Loucy (cell line): ENCODE results near the gene HOMER1.

Experiments used
- H2AFZ ChIP-seq: fragments of 200-600 bp; sonication (generic); 2 replicates; pipeline ENCODE4 v1.6.0; 2016; ENCODE audit warnings: antibody characterized with exemption, mild to moderate bottlenecking, low read length, moderate library complexity
- H3F3A ChIP-seq: fragments of 200-600 bp; 2 replicates; pipeline ENCODE4 v1.6.0; 2016; ENCODE audit warnings: antibody characterized with exemption, low read depth, mild to moderate bottlenecking
- H3K27me3 ChIP-seq: fragments of 200-600 bp; sonication (generic); 2 replicates; pipeline ENCODE4 v1.6.1; 2014; ENCODE audit warnings: low read length, mild to moderate bottlenecking; ENCODE audit not compliant: insufficient read depth, poor library complexity, severe bottlenecking
- H3K36me3 ChIP-seq: fragments of 200-600 bp; sonication (generic); 2 replicates; pipeline ENCODE4 v1.6.1; 2016; ENCODE audit warnings: low read length; ENCODE audit not compliant: insufficient read depth
- H3K4me1 ChIP-seq: fragments of 200-600 bp; sonication (generic); 2 replicates; pipeline ENCODE4 v1.5.1; 2014; ENCODE audit warnings: low read length, mild to moderate bottlenecking; ENCODE audit not compliant: insufficient read depth, poor library complexity, severe bottlenecking
- H3K4me2 ChIP-seq: fragments of 200-600 bp; sonication (generic); 2 replicates; pipeline ENCODE4 v1.6.0; 2014; ENCODE audit warnings: antibody characterized with exemption, low read length, low read depth, mild to moderate bottlenecking; ENCODE audit not compliant: poor library complexity, severe bottlenecking
- H3K4me3 ChIP-seq: fragments of 200-600 bp; sonication (generic); 2 replicates; pipeline ENCODE4 v1.5.1; 2014; ENCODE audit warnings: low read length, mild to moderate bottlenecking, mixed read lengths; ENCODE audit not compliant: poor library complexity, severe bottlenecking
- H3K79me2 ChIP-seq: fragments of 200-600 bp; sonication (generic); 2 replicates; pipeline ENCODE4 v1.6.1; 2014; ENCODE audit warnings: low read length; ENCODE audit not compliant: insufficient read depth
- H3K9ac ChIP-seq: fragments of 200-600 bp; sonication (generic); 2 replicates; pipeline ENCODE4 v1.6.0; 2014; ENCODE audit warnings: mild to moderate bottlenecking, low read depth, low read length, moderate library complexity; ENCODE audit not compliant: poor library complexity, severe bottlenecking
- H3K9me2 ChIP-seq: fragments of 200-600 bp; sonication (generic); replicated peaks from 2 replicates; pipeline ENCODE4 v1.6.1; 2016; ENCODE audit warnings: low read depth, low read length, mixed read lengths
- H3K9me3 ChIP-seq: fragments of 200-600 bp; sonication (generic); 2 replicates; pipeline ENCODE4 v1.6.1; 2014; ENCODE audit warnings: mild to moderate bottlenecking, antibody characterized with exemption, low read length, low read depth; ENCODE audit not compliant: insufficient read depth
- H4K20me1 ChIP-seq: fragments of 200-600 bp; sonication (generic); 2 replicates; pipeline ENCODE4 v1.6.0; 2014; ENCODE audit warnings: antibody characterized with exemption, low read length, mild to moderate bottlenecking; ENCODE audit not compliant: insufficient read depth, poor library complexity, severe bottlenecking
- EZH2phosphoT487 ChIP-seq: fragments of 200-600 bp; IDR thresholded peaks from 2 replicates; pipeline ENCODE4 v1.6.1; 2018; ENCODE audit warnings: antibody characterized with exemption, mild to moderate bottlenecking, moderate library complexity, borderline replicate concordance
- TF ChIP-seq, protein P1 (sequence below): fragments of 200-600 bp; sonication (generic); conservative IDR thresholded peaks from 2 replicates; pipeline ENCODE4 v1.5.1; 2014; ENCODE audit warnings: mild to moderate bottlenecking, antibody characterized with exemption, low read length

The HOMER1 gene

DNA sequence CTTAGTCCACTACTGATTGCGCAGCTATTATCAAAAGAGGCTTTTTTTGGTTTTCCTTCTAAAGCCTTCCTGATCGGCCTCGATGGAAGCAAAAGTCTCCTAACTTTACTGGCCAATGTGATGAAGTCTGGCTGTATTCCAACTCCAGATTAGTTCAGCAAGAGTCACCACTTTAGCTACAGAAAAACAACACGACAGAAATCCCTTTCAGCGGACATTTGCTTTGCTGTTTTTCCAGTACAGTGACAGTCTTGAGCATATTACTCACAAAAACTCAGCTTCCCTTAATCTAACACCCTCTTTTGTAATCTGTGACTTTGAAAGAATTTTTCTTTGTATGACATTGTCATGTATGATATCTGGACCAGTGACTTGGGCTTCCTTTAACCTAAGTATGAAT lies 95.7 kb downstream of the HOMER1 start:
- no peak overlapping the region for H3K4me3 ChIP-seq
- H3K79me2 ChIP-seq: no peaks in the 10 kb centered on the region
- H3K4me2 ChIP-seq: no peak overlapping the region
- no peaks in the 10 kb centered on the region for H3F3A ChIP-seq
- no peaks in the 10 kb centered on the region for H4K20me1 ChIP-seq
- H3K36me3 ChIP-seq: no peaks in the 10 kb centered on the region
- no peaks in the 10 kb centered on the region for H3K27me3 ChIP-seq
- no peak overlapping the region for H2AFZ ChIP-seq
- H3K9ac ChIP-seq: no peak overlapping the region
- H3K9me2 ChIP-seq: no peaks in the 10 kb centered on the region
- TF ChIP-seq, protein P1, sequence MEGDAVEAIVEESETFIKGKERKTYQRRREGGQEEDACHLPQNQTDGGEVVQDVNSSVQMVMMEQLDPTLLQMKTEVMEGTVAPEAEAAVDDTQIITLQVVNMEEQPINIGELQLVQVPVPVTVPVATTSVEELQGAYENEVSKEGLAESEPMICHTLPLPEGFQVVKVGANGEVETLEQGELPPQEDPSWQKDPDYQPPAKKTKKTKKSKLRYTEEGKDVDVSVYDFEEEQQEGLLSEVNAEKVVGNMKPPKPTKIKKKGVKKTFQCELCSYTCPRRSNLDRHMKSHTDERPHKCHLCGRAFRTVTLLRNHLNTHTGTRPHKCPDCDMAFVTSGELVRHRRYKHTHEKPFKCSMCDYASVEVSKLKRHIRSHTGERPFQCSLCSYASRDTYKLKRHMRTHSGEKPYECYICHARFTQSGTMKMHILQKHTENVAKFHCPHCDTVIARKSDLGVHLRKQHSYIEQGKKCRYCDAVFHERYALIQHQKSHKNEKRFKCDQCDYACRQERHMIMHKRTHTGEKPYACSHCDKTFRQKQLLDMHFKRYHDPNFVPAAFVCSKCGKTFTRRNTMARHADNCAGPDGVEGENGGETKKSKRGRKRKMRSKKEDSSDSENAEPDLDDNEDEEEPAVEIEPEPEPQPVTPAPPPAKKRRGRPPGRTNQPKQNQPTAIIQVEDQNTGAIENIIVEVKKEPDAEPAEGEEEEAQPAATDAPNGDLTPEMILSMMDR: no peak
- TF ChIP-seq EZH2phosphoT487: no peak
- no peaks in the 10 kb centered on the region for H3K9me3 ChIP-seq
- no peaks in the 10 kb centered on the region for H3K4me1 ChIP-seq

DNA sequence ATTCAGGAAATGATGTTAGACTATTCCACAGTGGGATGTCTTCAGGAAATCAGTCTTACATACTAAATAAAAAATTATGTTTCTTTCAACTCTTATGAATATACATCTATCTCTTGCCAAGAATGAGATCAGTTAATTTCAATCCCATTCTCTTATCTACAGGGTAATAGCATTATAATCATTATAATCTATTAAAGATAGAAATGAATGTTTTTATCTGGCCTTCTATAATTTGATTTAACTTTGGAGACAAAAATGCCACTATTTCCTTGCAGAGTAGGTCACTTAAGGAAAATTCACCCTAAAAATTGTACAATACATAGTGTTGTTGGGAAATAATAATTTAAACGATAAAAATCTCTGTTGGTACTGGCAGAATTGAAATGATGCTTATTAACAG lies 96.4 kb downstream of the HOMER1 start:
- no peaks in the 10 kb centered on the region for H3F3A ChIP-seq
- H3K9me2 ChIP-seq: no peaks in the 10 kb centered on the region
- H2AFZ ChIP-seq: no peak overlapping the region
- H3K79me2 ChIP-seq: no peaks in the 10 kb centered on the region
- H3K36me3 ChIP-seq: no peaks in the 10 kb centered on the region
- no peak overlapping the region for H3K4me2 ChIP-seq
- TF ChIP-seq, protein P1: no peak
- TF ChIP-seq EZH2phosphoT487: no peak
- no peak overlapping the region for H3K9ac ChIP-seq
- no peaks in the 10 kb centered on the region for H3K9me3 ChIP-seq
- no peaks in the 10 kb centered on the region for H4K20me1 ChIP-seq
- no peaks in the 10 kb centered on the region for H3K27me3 ChIP-seq
- H3K4me3 ChIP-seq: no peak overlapping the region
- H3K4me1 ChIP-seq: no peaks in the 10 kb centered on the region

DNA sequence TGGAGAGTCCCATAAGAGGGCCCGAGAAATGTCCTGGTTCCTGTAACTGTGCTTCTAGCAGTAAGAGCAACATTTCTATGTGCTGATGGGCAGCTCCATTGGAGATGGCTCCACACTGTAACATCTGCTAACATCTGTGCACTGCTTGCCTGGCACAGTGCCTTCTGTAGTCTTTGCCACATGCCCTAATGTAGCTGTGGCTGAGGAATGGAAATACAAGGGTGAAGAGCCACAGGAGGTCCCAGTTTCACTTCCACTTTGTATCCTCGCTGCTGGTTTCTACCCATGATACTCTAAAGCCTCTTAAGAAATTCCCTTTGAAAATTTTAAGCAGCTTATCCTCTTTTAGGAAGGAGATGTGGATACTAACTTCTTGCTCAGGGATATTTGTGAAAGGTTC lies 97.4 kb downstream of the HOMER1 start:
- no peaks in the 10 kb centered on the region for H3K36me3 ChIP-seq
- H3K9ac ChIP-seq: no peak overlapping the region
- H2AFZ ChIP-seq: no peak overlapping the region
- H3K9me2 ChIP-seq: no peaks in the 10 kb centered on the region
- no peaks in the 10 kb centered on the region for H3K4me1 ChIP-seq
- no peaks in the 10 kb centered on the region for H3K27me3 ChIP-seq
- no peaks in the 10 kb centered on the region for H3K79me2 ChIP-seq
- H3K4me2 ChIP-seq: no peak overlapping the region
- no peaks in the 10 kb centered on the region for H3F3A ChIP-seq
- H4K20me1 ChIP-seq: no peaks in the 10 kb centered on the region
- no peak overlapping the region for H3K4me3 ChIP-seq
- H3K9me3 ChIP-seq: no peaks in the 10 kb centered on the region
- TF ChIP-seq, protein P1: no peak
